Activated gamma-delta T cell treated with anti-CD3 and anti-CD28 coated beads, Interleukin-2, amount 50 U/mL, for 16 hours (primary cell): ENCODE results near the gene ATP13A2.
"Not testable (repeated sequence)": the region's sequence is repeated elsewhere in the genome, so short reads cannot be mapped to it uniquely, and the experiment has no call there.

Experiments
- DNase-seq: peaks from one replicate; pipeline ENCODE4 v3.0.0-alpha.2; 2020; ENCODE audit warnings: low read depth

Gene ATP13A2

DNA sequence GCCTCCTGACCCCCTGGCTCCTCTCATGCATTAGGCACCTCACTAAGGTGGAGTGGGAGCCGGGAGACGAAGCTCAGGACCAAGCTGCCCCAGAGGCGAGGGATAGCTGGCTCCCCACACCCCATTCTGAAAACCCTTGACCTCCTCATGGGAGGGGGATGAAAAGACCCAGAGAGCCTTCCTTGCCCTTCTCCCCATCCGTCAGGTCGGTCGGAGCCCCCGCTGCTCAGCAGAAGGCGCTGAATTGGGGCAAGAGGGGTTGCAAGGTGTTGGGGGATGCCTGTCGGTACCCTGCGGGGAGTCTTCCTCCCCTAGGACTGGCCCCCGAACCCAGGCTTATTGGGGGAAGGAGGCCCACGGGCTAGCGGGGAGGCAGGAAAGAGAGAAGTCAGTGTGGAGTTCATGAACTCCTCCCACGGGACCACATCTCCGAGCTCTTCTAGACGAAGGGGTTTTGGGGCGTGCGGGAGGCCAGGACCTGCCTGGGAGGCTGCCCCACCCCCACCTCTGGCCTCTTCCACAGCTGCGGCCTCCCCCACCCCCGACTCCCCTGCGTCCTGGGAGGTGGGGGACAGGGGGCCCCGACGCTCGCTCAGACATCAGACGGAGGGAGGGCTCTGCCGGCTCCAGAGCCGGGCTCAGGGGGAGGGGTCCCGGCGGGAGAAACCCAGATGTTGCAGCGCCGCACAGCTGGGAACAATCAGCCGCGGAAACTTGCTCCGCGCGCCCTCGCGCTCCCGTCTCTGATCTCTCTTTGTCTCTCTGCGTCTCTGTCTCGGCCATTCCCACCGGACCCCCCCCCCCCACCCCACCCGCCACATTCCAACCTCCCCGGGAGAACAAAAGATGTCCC is 32.0 kb downstream of the ATP13A2 start:
- DNase-seq: no peak

DNA sequence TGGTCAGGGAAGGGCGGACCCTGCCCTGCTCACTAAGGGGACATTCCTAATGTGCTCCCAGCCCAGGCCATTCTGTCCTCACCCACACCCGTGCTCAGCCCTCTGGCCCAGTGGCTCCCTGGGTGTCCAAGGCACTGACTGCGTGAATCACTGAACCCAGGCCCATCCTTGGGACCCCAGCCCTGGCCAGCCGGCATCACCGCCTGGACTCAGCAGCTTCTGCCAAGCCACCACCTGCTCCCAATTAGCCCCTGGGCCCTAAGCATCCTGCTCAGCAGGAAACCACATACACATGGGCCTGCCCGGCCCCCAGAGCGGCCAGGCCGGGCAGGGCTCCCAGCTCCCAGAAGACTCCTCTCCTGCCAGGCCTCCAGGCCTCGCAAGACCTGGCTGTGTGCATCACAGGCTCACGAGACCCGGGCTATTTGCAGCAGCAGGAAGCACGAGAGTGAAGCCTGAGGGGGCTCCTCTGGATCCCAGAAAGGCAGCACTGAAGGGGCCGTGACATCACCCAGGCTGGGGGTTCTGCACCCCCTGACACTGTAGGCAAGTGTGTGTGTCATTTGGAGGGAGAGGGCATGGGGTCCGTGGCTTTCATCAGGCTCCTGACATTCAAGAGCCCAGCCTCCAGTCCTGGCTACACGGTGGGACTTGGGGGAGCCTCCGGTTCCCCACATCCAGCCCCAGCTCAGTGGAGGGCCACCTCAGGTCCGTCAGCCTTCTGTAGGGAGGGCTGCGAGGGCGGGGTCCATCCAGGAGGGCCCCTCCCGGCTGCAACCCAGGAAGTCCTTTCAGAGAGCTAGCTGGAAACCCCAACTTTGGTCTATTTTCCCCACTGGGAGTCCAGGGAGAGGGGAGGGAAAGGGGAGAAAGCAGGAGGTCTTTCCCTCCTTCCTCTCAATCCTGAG is 32.9 kb downstream of the ATP13A2 start:
- no peak for DNase-seq

DNA sequence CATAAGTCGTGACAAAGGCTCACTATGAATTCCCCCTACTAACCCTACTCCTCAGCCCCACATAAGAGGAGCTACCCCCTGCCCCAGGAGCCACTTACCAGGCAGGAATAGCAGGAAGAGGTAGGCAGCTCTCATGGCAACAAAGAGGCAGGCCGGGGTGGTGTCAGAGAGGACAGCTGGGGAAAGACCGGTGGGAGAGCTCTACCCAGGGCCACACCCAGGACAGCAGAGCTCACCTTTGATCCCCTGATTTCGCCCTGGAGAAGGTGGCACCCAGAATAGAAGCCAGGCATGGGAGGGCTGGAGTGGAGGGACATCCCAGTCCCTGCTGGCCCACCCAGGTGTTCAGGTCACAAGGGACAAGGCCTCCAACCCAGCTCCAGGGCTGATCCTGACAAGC is 33.6 kb downstream of the ATP13A2 start:
- DNase-seq: no peak

DNA sequence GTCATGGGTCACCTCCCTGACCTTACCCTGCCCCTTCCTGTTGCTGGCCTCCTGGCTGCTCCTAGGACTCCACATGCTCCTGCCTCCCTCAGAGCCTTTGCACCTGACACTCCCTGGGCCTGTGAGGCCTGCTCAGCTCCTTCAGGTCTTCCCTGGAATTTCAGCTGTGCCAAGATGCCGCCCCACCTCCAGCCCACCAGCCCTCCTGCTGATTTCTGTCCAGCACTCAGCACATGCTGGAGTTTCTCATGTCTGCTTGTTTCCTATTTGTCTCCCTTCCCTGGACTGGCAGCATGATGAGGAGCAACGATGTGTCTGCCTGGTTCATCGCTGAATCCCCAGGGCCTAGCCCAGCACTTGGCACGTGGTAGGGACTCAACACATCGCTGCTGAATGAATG is 34.4 kb downstream of the ATP13A2 start:
- no peak for DNase-seq

DNA sequence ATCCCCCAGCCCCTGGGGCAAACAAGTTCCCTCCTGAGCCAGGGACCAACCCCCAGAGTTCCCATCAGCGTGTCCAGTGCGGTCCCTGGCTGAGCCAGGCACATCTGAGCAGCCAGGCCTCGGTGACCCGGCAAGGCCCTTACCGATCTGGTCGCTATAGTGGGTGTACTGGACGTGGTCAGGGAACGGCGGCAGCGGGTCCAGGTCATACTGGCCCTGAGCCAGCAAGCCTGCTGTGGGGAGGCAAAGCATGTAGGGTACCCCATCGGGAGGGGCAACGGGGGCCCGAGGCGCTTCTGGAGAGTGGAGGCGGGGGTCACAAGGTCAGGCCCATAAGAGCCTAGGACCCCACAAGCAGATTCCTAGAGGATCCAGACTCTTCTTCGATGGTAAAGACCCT is 34.8 kb downstream of the ATP13A2 start:
- DNase-seq: no peak

DNA sequence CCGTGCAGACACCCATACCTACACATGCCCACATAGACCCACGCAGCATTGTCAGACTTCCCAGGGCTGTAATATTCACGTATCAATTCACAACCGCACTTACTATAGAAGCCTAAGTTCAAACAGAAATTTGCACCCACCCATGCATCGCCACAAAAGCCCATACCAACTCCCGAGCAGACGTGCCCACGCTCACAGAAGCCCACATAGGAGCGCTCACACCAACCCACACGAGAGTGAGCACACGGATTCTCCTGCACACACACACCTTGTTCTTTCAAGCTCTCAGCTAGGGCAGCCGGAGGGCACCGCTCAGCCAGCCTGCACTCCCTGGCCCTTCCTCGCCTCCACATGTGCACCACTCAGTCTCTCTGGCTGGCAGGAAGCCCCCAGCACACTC is 35.9 kb downstream of the ATP13A2 start:
- DNase-seq: no peak

DNA sequence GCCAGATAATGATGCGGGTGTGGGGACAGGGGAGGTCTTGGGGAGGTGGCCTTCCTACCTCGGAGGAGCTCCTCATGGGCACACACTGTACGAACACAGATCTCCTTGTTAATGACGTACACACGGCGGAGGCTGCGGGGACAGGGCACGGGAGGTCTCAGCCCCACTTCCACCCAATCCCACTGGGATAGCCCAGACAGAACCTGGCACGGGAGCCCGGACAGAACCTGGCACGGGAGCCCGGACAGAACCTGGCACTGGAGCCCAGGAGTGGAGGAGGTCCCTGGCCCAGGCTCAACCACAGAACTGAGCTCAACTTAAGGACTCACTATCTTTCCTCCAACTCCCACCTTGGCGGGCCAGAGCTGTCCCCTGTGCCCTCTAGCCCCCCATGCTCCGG is 36.5 kb downstream of the ATP13A2 start:
- no peak for DNase-seq

DNA sequence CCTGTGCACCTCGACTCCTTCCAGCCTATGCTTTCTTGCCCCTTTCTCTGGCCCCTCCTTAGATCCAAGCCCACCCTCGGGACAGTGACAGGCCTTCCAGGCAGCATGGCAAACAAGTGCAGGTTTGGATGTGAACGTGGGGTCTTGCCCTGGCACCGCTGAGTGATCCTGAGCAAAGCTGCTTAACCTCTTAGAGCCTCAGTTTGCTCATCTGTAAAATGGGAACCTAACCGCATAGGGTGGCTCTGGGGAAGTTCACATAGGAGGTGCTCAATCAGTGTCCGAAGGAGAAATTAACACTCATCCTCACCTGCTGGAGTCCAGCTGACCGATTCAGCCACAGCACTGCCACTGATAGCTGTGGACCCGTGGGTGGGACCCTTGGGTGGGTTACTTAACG is 38.5 kb downstream of the ATP13A2 start:
- no peak for DNase-seq

DNA sequence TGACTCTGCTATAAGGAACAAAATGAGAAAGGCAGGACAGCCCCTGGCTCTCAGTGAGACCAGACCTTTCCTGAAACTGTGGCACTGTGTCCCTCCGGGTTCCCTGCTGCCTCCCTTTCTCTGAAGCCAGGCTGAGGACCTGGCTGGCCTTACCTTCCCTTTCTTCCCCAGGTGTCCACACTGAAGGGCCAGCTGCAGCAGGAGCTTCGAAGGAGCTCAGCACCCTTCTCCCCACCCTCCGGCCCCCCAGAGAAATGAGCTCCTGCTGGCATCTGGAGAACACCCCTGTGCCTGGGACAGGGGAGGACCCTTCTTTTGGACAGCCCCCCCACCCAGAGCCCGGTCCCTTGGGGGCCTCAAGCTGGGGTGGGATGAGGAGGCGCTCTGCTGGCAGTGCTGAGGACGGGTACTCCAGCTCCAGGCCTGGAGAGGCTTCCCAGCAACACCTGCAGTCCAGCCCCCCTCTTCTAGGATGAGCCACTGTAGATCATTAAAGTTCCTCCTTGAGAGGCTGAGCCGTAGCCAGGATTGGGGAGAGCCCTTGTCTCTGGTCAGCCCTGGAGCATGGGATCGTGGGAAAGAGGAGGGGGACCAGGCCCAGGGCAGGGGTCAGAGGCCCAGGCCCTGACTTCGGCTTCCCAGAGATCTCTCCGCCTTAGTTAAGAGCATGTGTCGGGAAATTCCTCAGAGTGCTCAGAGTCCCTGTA is 39.4 kb downstream of the ATP13A2 start:
- DNase-seq: no peak

DNA sequence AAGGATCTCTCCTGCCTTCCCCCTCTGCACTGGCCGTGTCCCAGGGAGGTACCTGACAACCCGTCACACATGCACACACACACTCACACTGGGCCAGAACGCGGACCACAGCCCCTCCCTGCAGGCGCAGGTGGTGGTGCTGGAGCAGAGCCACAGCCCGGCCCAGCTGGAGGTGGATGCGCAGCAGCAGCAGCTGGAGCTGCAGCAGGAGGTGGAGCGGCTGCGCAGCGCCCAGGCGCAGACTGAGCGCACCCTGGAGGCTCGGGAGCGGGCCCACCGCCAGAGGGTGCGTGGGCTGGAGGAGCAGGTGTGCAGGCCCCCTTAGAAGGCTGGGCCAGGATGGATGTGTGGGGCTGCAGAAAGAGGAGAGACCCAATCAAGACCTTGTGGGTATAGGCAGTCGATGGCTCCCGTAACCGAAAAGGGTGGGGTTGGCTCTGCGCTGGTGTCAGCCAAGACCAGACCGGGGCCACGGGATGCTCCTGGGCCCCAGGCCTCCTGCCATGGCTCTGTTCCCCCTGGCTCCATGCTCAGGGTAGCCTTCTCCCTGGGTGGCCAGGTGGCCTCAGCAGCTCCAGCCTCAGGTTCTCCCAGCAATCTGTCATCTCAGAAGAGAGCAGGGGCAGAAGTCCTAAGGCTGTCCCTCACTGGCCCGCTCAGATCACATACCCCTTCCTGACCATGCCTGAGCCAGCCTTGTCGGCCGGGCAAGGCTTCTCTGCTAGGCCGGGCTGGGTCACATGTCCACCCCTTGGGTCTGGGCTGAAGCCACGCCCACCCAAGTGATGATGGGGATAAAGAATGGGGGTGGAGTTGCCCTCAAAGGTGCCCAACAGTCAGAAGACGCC is 40.2 kb downstream of the ATP13A2 start:
- no peak for DNase-seq

DNA sequence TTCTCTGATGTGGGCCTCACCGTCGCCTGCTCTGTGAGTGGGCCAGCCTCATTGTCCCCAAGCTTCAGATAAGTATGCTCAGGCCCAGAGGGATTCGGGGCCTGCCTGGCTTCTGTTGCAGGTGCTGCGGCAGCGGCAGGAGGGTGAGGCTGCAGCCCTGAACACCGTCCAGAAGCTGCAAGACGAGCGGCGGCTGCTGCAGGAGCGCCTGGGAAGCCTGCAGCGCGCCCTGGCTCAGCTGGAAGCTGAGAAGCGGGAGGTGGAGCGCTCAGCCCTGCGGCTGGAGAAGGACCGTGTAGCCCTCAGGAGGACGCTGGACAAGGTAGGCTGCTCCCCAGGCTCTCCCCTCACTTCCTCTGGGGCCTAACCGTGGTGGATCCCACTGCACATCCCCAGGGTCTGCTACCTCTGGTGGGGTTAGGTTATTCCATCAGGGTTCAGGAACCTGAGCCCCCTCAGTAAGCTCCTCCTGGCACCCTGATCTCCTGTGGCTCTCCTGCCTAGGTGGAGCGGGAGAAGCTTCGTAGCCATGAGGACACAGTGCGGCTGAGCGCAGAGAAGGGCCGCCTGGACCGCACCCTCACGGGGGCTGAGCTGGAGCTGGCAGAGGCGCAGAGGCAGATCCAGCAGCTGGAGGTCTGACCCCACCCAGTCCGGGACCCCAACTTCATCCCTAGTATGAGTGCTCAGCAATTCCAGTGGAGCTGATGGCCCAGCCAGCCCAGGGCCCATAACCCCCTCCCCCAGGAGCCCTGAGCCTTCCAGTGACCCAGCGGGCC is 41.4 kb downstream of the ATP13A2 start:
- DNase-seq: no peak

DNA sequence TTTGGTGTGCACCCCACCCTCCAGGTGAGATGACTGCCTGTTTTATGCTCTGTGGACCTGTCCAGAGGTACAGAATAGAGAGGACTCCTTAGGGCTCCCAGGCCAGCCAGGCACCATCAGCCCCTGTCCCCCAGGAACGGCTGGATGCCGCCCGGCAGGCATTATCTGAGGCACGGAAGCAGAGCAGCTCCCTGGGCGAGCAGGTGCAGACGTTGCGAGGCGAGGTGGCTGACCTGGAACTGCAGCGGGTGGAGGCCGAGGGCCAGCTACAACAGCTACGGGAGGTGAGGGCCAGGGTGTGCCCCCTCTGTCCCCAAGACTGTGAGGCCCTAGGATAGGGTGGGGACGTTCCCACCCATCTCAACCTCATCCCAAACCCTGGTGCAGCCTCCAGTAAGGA is 42.1 kb downstream of the ATP13A2 start:
- no peak for DNase-seq

DNA sequence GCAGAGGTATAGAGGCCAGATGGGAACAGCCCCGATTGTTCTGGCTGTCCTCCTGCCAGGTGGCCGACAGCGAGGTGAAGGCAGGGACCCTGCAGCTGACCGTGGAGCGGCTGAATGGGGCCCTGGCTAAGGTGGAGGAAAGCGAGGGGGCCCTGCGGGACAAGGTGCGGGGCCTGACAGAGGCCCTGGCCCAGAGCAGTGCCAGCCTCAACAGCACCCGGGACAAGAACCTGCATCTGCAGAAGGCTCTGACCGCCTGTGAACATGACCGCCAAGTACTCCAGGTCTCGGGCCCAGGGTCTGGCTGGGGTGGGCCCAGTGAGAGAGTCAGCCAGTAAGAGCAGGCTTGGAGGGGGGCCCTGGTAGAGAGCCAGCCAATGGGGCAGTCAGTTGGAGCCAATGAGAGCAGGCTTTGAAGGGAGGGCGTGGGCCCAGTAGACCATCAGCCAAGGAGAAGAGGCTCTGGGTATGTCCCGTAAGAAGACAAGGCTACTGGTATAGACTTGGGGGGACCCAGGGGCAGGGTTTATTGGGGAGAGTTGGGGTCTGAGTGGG is 42.6 kb downstream of the ATP13A2 start:
- DNase-seq: no peak

DNA sequence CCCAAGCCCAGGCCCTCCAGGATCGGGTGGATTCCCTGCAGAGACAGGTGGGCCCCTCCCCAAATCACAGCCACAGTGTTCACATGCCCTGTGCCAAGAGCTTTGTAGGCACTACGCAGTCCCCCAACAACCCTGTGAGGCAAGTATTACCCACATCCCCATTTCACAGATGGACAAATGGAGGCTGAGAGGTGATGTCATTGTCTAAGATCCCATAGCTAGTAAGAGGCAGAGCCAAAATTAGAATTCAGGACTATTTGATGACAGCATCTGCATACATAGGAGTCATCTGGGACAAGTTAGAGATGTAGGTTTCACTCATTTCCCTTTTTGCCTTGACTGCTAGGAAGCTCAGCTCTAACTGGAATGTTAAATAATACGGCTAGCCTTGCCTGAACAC is 43.4 kb downstream of the ATP13A2 start:
- DNase-seq: no peak

DNA sequence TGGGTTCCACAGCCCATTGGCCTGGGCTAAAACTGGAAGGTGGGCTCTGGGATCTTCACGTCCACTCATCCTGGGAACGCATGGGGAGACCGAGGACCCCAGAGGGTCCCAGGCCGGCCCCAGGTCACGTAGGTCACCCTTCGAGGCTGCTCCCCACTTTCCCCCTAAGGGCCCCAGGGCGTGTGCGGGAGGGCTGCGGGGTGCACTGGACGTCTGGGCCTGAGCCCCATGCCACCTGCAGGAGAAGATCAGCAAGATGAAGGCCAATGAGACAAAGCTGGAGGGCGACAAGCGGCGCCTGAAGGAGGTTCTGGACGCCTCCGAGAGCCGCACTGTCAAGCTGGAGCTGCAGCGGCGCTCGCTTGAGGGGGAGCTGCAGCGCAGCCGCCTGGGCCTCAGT is 43.8 kb downstream of the ATP13A2 start:
- DNase-seq: no peak

DNA sequence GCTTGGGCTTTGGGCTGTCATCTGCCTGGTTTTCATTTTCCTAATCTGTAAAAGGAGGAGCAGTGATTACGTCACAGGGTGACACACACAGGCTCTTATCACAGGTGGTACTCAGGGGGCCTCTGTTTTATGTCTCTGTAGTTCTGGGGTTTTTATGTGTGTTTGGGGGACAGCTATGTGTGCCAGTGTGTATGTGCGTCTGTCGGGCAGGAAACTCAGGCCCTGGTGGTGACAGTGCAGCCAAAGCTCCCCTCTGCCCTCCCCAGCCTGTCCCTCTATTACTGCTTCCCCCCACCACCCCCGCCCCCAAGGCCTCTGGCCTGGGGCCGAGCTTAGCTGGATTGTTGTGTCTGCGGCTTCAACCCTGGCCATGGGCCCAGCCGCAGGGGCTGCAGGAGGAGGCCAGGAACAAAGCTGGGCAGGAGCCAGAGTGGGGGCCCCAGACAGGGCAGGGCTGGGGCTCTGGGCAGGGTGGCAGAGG is 44.6 kb downstream of the ATP13A2 start:
- DNase-seq: no peak

DNA sequence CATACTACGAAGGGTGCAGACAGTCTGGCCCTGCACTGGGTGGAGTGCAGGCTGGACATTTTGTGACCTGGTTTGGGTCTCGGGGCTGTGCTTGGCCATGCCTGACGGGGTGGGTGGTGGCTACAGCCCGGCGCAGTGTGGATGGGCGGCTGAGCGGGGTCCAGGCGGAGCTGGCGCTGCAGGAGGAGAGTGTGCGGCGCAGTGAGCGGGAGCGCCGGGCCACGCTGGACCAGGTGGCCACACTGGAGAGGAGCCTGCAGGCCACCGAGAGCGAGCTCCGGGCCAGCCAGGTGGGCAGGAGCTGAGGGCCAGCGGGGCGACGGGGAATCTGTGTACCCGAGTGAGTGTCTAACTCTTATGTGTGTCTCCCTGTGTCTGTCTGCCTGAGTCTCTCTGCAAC is 45.4 kb downstream of the ATP13A2 start:
- no peak for DNase-seq

DNA sequence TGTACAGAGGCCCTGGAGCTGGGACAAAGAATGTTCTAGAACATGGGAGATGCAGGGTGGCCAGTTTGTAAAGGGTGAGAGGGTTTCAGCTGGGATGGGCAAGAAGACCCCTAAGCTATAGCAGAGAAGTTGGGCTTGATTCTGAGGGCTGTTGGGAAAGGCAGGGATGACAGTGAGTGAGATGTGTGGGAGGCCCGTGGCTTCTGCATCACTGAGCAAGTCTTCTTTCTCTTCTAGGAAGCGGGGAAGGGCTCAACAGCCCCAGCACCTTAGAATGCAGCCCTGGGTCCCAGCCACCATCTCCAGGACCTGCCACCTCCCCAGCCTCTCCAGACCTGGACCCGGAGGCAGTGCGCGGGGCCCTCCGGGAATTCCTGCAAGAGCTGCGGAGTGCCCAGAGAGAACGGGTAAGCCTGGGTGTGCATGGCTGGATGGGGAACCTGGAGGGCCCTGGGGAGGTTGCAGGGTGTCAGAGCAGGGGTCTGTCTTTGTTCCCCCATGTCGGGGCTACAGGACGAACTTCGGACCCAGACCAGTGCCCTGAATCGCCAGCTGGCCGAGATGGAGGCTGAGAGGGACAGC is 46.2 kb downstream of the ATP13A2 start:
- DNase-seq: no peak

DNA sequence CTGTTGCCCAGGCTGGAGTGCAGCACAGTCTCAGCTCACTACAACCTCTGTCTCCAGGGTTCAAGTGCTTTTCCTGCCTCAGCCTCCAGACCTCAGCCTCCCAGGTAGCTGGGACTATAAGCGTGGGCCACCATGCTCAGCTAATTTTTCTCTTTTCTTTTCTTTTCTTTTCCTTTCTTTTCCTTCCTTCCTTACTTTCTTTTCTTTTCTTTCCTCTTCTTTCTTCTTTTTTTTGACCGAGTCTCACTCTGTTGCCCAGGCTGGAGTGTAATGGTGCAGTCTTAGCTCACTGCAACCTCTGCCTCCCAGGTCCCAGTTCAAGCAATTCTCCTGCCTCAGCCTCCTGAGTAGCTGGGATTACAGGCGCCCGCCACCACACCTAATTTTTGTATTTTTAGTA is 47.6 kb downstream of the ATP13A2 start:
- DNase-seq: not testable (repeated sequence)
